GM21515 (cell line): ENCODE results near the gene OR13J1.
"Not testable (repeated sequence)": the region's sequence is repeated elsewhere in the genome, so short reads cannot be mapped to it uniquely, and the experiment has no call there.

Experiments used
- ATAC-seq: cut with Tn5 transposase; IDR thresholded peaks from one replicate; pipeline ENCODE4 v1.9.1; 2021; ENCODE audit not compliant: unreplicated experiment

Gene OR13J1

GRCh38 chr9:35905051-35905781 is 35.0 kb upstream of the OR13J1 start:
- no peak for ATAC-seq

- no peak for ATAC-seq
Measured at GRCh38 chr9:35904338-35904737, 34.1 kb upstream of the OR13J1 start.

- no peak for ATAC-seq
Measured at GRCh38 chr9:35903049-35903448, 32.8 kb upstream of the OR13J1 start.

GRCh38 chr9:35899021-35899420 is 28.8 kb upstream of the OR13J1 start:
- ATAC-seq = no peak

- ATAC-seq = no peak
Measured at GRCh38 chr9:35898337-35898736, 28.1 kb upstream of the OR13J1 start.

- ATAC-seq = not testable (repeated sequence)
Measured at GRCh38 chr9:35897376-35898099, 27.3 kb upstream of the OR13J1 start.

- no peak for ATAC-seq
Measured at GRCh38 chr9:35896570-35896969, 26.4 kb upstream of the OR13J1 start.

GRCh38 chr9:35892051-35892450 is 21.9 kb upstream of the OR13J1 start:
- no peak for ATAC-seq

- no peak for ATAC-seq
Measured at GRCh38 chr9:35891646-35892045, 21.4 kb upstream of the OR13J1 start.

- ATAC-seq = not testable (repeated sequence)
Measured at GRCh38 chr9:35884908-35885307, 14.7 kb upstream of the OR13J1 start.

GRCh38 chr9:35882996-35883395 is 12.8 kb upstream of the OR13J1 start:
- no peak for ATAC-seq

- ATAC-seq = no peak
Measured at GRCh38 chr9:35882263-35882848, 12.2 kb upstream of the OR13J1 start.

- ATAC-seq = no peak
Measured at GRCh38 chr9:35872505-35872904, 2.3 kb upstream of the OR13J1 start.

- no peak for ATAC-seq
Measured at GRCh38 chr9:35871545-35871944, 1.3 kb upstream of the OR13J1 start.

- ATAC-seq = no peak
Measured at GRCh38 chr9:35869621-35870216, 482 bp downstream of the OR13J1 start.

- ATAC-seq = no peak
Measured at GRCh38 chr9:35868933-35869332, 1.3 kb downstream of the OR13J1 start.

- ATAC-seq = no peak
Measured at GRCh38 chr9:35867538-35867937, 2.7 kb downstream of the OR13J1 start.

- ATAC-seq = no peak
Measured at GRCh38 chr9:35864695-35865255, 5.4 kb downstream of the OR13J1 start.

GRCh38 chr9:35863583-35863982 is 6.6 kb downstream of the OR13J1 start:
- ATAC-seq = no peak

- ATAC-seq = no peak
Measured at GRCh38 chr9:35862328-35862727, 7.9 kb downstream of the OR13J1 start.

- no peak for ATAC-seq
Measured at GRCh38 chr9:35861161-35861897, 8.9 kb downstream of the OR13J1 start.
